HL-60 (cell line): ENCODE results near the gene ARHGAP26.

ENCODE experiments used
- DNase-seq, 2 experiments: peaks; one replicate each; pipeline ENCODE4 v3.0.0-alpha.2; 2010 to 2020; ENCODE audit warnings: low read depth in 1 of 2, low spot score in 1 of 2
- H3K27ac ChIP-seq: fragments of 250-450 bp; sonication (Bioruptor Pico); replicated peaks from 2 replicates; pipeline ENCODE4 v1.5.1; 2020; ENCODE audit warnings: mild to moderate bottlenecking, moderate library complexity
- H3K27me3 ChIP-seq: fragments of 250-450 bp; sonication (Bioruptor Pico); 2 replicates; pipeline ENCODE4 v1.5.1; 2021; ENCODE audit warnings: mild to moderate bottlenecking, moderate library complexity; ENCODE audit not compliant: insufficient read depth, poor library complexity, severe bottlenecking
- H3K4me3 ChIP-seq: replicated peaks from 2 replicates; pipeline ENCODE4 v1.5.1; 2011; ENCODE audit warnings: mild to moderate bottlenecking, control low read depth, low read length; ENCODE audit not compliant: insufficient read depth
- GABPA ChIP-seq: IDR thresholded peaks from 2 replicates; pipeline ENCODE4 v1.6.1; 2012; ENCODE audit warnings: low read depth
- POLR2AphosphoS5 ChIP-seq: IDR thresholded peaks from 2 replicates; pipeline ENCODE4 v1.6.1; 2012; ENCODE audit warnings: low read depth
- SPI1 ChIP-seq: IDR thresholded peaks from 2 replicates; pipeline ENCODE4 v1.6.1; 2012; ENCODE audit warnings: low read depth, mild to moderate bottlenecking, borderline replicate concordance
- TF ChIP-seq, protein P1 (sequence below): IDR thresholded peaks from 2 replicates; pipeline ENCODE4 v1.6.1; 2012; ENCODE audit warnings: low read depth; ENCODE audit not compliant: insufficient replicate concordance
- TF ChIP-seq, protein P2 (sequence below): IDR thresholded peaks from one replicate; pipeline ENCODE4 v1.5.1; 2011; ENCODE audit warnings: low read length, control low read depth, inconsistent platforms; ENCODE audit not compliant: insufficient read depth

The ARHGAP26 gene

DNA sequence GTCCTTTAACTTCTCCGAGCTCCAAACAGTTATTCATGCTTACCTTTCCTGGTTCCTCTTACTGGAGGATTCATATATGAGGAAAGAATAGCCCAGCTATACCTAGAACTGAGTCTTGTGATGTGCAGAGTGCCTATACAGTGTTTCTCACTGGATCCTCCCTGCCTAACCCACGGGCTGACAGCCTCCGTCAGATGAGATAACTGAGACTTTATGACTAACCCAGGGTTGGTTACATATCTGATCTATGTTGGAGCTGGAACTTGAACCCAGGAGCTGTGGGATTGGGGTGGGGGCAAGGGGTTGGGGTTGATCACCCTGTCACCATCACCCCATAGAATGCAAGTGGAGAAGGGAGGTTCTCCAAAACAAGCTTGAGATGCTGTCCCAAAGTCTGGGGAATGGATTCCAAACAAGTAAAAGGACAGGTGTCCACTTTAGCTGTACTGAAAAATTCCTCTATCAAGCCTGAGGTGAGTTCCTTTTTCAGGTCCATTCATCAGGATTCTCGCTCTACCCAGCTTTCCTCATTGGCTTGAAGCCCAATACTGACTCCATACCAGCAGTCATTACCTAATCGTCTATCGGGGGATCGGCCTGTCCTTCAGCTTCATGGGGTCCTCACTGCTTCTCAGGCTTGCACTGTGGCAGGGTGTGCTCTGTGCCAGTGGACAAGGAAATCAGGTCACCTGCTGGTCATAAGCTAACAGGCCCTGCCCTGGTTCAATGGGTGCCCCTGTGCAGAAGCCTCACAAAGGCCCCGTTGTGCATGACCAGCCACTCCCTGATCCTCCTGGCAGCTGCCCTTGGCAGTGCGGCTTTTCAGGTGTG lies 100.6 kb downstream of the ARHGAP26 start:
- no peak overlapping the region for H3K27ac ChIP-seq
- no peaks in the 10 kb centered on the region for H3K27me3 ChIP-seq
- H3K4me3 ChIP-seq = no peak overlapping the region
- no peak for DNase-seq
- TF ChIP-seq, protein P1, sequence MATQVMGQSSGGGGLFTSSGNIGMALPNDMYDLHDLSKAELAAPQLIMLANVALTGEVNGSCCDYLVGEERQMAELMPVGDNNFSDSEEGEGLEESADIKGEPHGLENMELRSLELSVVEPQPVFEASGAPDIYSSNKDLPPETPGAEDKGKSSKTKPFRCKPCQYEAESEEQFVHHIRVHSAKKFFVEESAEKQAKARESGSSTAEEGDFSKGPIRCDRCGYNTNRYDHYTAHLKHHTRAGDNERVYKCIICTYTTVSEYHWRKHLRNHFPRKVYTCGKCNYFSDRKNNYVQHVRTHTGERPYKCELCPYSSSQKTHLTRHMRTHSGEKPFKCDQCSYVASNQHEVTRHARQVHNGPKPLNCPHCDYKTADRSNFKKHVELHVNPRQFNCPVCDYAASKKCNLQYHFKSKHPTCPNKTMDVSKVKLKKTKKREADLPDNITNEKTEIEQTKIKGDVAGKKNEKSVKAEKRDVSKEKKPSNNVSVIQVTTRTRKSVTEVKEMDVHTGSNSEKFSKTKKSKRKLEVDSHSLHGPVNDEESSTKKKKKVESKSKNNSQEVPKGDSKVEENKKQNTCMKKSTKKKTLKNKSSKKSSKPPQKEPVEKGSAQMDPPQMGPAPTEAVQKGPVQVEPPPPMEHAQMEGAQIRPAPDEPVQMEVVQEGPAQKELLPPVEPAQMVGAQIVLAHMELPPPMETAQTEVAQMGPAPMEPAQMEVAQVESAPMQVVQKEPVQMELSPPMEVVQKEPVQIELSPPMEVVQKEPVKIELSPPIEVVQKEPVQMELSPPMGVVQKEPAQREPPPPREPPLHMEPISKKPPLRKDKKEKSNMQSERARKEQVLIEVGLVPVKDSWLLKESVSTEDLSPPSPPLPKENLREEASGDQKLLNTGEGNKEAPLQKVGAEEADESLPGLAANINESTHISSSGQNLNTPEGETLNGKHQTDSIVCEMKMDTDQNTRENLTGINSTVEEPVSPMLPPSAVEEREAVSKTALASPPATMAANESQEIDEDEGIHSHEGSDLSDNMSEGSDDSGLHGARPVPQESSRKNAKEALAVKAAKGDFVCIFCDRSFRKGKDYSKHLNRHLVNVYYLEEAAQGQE = no peak
- no peak for TF ChIP-seq POLR2AphosphoS5
- TF ChIP-seq, protein P2, sequence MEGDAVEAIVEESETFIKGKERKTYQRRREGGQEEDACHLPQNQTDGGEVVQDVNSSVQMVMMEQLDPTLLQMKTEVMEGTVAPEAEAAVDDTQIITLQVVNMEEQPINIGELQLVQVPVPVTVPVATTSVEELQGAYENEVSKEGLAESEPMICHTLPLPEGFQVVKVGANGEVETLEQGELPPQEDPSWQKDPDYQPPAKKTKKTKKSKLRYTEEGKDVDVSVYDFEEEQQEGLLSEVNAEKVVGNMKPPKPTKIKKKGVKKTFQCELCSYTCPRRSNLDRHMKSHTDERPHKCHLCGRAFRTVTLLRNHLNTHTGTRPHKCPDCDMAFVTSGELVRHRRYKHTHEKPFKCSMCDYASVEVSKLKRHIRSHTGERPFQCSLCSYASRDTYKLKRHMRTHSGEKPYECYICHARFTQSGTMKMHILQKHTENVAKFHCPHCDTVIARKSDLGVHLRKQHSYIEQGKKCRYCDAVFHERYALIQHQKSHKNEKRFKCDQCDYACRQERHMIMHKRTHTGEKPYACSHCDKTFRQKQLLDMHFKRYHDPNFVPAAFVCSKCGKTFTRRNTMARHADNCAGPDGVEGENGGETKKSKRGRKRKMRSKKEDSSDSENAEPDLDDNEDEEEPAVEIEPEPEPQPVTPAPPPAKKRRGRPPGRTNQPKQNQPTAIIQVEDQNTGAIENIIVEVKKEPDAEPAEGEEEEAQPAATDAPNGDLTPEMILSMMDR = no peak
- no peak for TF ChIP-seq SPI1
- no peak for TF ChIP-seq GABPA

DNA sequence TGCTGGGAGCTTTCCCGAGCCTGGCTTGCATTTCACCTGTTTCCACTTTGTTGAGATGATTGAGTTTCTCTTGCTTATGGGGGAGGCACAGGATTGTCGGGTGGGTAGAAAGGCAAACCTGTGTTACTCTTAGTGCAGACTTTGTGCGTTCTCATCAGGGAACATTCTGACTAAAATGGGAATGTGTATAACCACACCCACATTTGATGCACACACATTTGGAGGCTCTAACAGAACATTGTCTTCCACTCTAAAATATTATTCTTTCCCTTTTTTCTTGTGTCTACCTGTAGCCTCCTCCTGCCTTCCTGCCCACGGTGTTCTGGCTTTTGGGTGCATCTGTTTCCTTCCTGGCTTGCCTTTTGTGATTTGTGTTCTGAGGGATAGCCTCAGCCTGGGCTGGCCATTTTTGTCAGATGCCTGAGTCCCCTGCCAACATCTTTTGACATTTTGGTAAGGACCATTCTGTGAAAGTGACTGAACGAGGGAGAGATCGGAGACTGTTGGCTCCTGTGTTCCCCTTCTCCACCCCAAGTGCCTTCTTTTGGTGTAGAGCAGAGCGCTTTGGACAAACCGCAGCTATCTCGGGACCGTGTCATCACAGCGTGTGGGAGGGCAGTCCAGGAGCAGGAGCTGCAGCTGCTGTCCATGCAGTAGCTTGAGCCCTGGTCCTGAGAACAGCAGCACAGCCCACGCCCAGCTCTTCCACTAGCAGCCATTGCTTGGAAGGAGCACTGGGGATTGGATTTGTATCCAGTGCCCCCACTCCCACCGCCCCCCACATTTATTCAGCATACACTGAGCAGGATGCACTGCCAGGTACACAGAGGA lies 101.4 kb downstream of the ARHGAP26 start:
- H3K27ac ChIP-seq = no peak overlapping the region
- no peaks in the 10 kb centered on the region for H3K27me3 ChIP-seq
- TF ChIP-seq, protein P1 = no peak
- TF ChIP-seq POLR2AphosphoS5 (no peak), SPI1 (no peak), GABPA (no peak)
- TF ChIP-seq, protein P2 = no peak
- peak in 1 of 2 experiments; percentile 37 for DNase-seq
- H3K4me3 ChIP-seq = no peak overlapping the region

DNA sequence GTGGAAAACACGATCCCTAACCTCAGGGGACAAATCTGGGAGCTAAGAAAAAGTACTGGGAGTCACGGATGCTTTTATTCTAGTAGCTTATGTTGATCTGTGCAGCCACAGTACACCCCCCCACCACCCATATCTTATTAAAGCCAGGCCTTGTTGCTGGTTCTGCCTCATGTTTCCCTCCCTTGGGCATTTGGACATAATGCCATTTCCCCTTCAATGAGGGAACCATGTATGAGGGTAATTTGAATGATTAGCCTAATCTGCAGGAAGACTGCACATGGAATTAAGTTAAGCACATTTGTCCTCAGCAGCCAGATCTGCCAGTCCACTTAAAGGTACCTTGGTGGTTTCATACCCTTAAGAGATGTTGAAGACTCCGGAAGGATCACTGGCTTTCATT lies 102.0 kb downstream of the ARHGAP26 start:
- Histone ChIP-seq H3K27ac (no peak overlapping the region), H3K4me3 (no peak overlapping the region), H3K27me3 (no peaks in the 10 kb centered on the region)
- TF ChIP-seq SPI1 = no peak
- TF ChIP-seq, protein P2 = no peak
- TF ChIP-seq, protein P1 = no peak
- TF ChIP-seq GABPA = no peak
- DNase-seq = no peak
